Liver (tissue), 3 donors: ENCODE data around the gene PIGO.

Experiments
- CTCF ChIP-seq: fragments of 150-350 bp; IDR thresholded peaks from 2 replicates; pipeline ENCODE4 v1.5.1; 2017; ENCODE audit warnings: improper control_type of control experiment, low read depth, low read length; ENCODE audit not compliant: missing input control
- HNF4A ChIP-seq, 2 donors: conservative IDR thresholded peaks; 2 replicates each; pipeline ENCODE4 v1.6.1; 2016; ENCODE audit warnings: antibody characterized with exemption in 2 of 2, mild to moderate bottlenecking in 2 of 2
- MAX ChIP-seq: IDR thresholded peaks from 2 replicates; pipeline ENCODE4 v1.6.1; 2016; ENCODE audit warnings: antibody characterized with exemption
- RAD21 ChIP-seq, 2 donors: IDR thresholded peaks; 2 replicates each; pipeline ENCODE4 v1.6.1; 2016; ENCODE audit warnings: antibody characterized with exemption in 2 of 2, mild to moderate bottlenecking in 2 of 2
- REST ChIP-seq: IDR thresholded peaks from 2 replicates; pipeline ENCODE4 v1.6.1; 2016; ENCODE audit warnings: antibody characterized with exemption, mild to moderate bottlenecking
- TF ChIP-seq, protein P1 (sequence below): IDR thresholded peaks from 2 replicates; pipeline ENCODE4 v1.6.1; 2016; ENCODE audit warnings: antibody characterized with exemption
- donor health status: healthy.
- donor health status: healthy.

DNA sequence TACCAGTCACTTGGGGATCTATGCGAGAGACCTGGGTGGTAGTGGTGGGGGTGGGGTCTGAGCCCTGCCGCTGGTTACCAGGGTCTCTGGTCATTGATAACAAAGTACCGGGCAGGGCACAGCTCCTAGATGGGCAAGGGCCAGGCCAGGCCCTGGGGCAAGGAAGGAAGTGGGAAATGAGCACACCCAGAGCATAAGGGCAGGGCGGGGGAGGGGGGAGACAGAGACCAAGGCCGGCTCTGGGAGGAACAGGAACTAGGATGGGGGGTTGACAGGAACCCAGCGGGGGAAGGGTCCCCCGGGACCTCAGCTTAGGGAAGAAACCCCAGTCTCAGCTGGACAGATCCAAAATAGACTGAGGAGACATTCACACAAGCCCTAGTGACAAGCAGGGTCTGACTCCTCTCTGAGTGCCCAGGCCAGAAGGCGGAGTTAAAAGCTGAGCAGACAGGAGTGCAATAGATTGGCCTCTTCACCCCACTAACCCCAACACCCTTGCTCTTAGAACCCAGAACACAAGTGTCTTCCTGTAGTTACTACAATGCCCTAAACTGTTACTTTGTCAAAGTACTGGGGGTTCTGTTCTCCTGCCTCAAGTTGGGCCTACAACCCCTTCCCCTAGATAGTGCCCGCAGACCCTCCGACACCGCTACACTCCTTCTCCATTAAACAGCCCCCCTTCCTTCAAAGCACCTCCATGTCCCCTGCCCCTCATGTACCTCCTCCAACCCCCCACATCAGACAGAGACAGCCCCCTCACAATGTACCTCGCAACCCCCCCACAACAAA, 18.6 kb upstream of the PIGO start:
- no peak for TF ChIP-seq MAX
- no peak for TF ChIP-seq CTCF
- TF ChIP-seq, protein P1, sequence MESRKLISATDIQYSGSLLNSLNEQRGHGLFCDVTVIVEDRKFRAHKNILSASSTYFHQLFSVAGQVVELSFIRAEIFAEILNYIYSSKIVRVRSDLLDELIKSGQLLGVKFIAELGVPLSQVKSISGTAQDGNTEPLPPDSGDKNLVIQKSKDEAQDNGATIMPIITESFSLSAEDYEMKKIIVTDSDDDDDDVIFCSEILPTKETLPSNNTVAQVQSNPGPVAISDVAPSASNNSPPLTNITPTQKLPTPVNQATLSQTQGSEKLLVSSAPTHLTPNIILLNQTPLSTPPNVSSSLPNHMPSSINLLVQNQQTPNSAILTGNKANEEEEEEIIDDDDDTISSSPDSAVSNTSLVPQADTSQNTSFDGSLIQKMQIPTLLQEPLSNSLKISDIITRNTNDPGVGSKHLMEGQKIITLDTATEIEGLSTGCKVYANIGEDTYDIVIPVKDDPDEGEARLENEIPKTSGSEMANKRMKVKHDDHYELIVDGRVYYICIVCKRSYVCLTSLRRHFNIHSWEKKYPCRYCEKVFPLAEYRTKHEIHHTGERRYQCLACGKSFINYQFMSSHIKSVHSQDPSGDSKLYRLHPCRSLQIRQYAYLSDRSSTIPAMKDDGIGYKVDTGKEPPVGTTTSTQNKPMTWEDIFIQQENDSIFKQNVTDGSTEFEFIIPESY, result no peak
- no peak for TF ChIP-seq REST
- no peak for TF ChIP-seq RAD21 (IDR thresholded peaks at IDR 0.05)
- peak in 1 of 2 donors; percentile 7 for TF ChIP-seq HNF4A (conservative IDR thresholded peaks at IDR 0.05)
